ENCODE results near the gene KNCN.

GRCh38 chr1:46582972-46583371 is 31.5 kb upstream of the KNCN start:
- TF ChIP-seq CTCF (IDR thresholded peaks at IDR 0.05) (no peak), POLR2A (IDR thresholded peaks at IDR 0.05) (no peak)
